Measurements from ENCODE around the gene SMOC2.

SMOC2 gene

DNA sequence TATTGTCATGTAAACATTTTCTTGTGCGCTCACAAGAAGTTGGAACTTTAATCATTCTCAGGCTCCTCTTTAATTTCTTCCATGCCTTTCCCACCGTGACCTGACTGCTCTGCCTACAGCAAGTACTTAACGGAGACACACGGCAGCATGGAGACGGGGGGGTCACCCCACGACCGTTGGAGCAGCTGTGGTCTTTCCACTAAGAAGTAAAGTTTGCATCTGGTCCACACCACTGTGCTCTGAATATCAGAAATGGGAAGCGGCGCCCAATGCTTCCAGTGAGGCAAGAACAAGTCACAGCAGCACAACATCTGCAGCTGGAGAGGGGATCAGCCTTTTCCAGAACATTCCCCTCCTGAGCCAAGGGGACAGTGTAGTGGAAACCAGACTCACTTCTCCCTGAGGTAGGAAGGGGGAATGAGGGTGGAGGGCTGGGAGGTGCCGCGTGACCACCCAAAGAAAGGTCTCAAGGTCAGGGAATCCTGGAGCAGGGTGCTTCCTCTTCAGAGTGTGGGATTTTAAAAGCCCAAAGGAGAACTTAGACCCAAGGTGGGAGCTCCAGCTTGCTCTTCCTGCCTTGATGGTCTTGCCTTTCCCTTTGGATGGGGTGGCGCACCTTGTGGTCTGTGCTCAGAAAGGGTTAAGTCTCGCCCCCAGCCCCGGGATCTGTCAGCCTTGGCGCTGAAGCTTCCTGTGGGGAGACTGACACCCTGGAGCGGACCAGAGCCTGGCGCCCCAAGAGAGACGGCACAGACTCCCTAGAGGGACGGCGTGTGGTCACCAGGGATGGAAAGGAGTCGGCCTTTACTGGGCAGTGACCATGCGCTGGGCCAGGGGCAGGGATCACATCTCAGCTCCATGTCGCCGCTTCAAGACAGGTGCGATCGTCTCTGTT lies 25.6 kb upstream of the SMOC2 start:
- no peak for DNase-seq (ENCODE audit: low read depth, low spot score)

DNA sequence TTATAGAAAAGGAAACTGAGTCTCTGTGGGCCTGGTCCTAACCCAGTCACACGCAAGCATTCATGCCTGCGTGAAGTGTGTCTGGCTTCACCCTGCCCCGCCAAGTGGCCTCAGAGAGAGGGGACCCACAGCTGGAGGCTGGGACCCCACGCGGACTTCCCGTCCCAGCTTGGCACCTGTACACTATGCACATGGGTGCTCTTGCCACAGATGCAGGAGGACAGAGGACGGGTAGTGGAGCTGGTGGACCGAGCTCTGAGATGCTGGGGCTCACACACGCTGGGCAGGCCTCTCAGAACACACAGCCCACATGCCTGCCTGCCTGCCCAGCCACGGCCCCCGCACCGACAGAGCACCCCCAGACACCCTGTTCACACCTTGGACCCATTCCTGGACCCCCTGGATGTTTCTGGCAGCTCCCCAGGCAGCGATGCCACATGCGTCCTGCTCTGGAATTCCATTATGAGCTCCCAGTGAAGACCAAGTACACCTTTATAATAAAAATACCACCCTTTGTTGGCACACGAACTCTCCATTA lies 24.9 kb upstream of the SMOC2 start:
- DNase-seq (ENCODE audit: low read depth, low spot score), result no peak

DNA sequence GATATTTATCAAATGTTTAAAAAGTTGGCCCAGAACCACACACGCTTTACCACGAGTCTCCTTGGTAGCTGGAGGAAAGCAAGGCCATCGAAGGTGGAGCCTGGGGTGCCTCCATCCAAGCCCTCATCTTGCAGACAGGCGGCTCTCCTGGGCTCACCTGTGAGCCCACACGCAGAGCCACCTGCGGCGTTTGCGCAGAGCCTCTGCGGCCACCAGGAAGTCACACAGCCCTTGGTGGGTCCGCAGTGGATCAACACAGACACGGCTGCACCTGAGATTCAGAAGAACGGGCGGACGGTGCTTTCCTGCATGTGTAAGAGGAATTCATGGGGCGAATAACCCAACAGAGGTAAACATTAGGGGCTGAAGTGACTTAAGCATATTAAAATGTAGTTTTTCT lies 24.5 kb upstream of the SMOC2 start:
- no peak for DNase-seq (ENCODE audit: low read depth, low spot score)

DNA sequence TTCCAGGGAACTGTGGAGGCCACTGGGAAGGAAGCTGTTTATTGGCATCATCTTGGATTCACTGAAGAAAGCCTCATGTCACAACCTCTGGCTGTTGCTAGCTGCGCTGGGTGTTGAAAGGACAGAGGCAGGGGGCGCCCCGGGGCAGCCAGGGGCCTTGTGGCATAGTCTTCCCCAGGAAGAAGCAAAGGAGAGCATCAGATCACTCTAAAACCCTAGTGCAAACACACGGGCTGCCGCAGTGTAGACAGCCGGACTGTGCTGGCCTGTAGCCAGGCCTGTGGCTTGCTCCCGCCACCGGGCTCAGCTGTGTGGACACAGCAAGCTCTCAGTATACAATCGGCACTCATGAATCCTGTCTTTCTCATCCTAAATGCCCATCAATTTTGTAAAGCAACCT lies 23.8 kb upstream of the SMOC2 start:
- no peak for DNase-seq (ENCODE audit: low read depth, low spot score)

DNA sequence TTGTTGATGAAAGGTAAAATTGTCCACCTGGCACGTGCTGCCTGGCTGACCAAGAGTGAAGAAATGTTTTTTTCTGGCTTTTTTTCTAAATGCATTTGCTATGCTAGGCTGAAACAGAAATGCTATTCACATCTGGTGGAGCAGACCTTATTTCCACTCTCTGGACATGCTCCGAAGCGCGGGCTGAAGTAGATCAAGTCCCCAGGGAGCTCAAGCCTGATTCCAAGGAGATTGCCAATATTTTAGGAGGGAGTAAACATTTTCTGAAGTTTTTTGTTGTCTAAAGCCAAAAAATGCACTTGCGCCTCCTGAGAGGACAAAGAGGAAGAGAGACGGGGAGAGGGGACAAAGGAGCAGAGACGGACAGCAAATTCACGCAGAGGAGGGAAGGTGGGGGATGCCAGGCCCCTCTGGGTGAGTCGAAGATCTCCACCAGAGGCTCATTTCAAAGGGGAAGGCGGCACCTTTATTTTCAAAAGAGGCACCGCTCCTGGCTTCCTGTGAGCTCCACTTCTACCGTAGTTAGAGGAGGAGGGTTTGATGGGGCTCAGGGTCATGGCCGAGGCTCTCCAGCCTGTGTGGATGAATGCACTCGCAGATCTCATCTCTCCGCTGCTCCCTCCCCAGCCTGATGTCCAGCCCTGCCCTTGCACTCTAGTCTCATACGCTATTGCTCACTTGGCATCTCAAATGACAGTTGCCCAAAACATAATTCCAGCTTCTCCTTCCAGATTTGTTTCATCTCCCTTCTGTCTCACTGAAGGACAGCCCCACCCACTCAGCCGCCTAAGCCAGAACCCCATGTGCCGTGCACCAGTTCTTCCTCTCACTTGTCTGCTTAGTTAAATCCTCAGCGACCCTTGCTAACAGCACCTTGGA lies 23.1 kb upstream of the SMOC2 start:
- DNase-seq (ENCODE audit: low read depth, low spot score), result no peak

DNA sequence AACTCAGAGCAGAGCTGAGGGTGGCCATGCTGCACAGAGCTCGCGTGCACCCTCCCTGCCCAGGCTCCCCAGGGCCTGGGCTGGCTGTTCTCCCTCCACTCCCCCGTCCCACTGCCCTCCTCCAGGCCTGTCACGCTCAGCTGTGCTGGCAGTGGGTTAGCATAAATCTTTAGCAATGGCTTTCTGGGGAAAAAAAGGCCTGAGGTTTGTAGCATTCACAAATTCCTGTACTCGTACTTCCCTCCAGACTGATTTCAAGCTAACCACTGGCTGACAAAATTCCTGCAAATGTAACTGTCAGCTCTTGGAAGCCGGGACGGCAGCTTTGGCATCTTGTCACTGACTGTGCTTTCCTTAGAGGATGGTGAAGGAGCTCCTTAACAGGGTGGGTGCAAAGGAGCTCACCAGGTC lies 22.3 kb upstream of the SMOC2 start:
- DNase-seq (ENCODE audit: low read depth, low spot score), result no peak

DNA sequence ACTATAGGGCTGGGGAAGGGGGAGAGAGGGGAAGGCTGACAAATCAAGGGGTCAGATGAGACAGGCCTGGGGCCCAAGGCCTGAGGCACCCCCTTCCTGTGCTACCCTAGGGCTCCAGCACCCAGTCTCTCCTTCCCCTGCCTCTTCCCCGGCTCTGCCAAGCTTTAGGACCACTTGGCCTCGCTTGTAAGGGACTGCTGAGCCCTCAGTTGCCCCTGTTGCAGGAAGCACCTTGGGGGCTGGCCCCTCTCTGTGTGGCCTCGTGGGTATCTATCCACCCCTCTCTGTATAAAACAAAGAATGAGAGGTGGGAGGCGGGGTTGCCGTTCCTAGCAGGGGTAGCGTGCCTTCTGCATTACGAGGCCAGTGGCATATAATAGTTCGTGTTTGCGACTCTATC lies 21.4 kb upstream of the SMOC2 start:
- DNase-seq (ENCODE audit: low read depth, low spot score), result no peak

DNA sequence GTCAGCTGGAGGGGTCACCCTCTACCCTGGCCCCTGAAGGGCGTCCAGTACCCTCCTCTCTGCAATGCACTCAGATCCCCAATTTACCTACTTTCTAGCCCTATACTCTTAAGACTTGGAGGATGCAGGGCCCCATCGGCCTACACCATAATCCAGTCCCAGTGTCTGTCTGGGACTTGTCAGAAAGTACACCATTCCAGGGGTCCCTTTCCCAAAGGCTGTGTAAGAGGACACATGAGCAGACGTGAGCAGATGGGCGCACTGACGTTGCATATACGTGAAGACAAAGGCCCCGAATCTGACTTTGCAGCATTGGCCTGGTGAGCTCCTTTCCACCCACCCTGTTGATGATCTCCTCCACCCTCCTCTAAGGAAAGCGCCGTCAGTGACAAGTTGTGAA lies 20.9 kb upstream of the SMOC2 start:
- DNase-seq (ENCODE audit: low read depth, low spot score), result no peak

DNA sequence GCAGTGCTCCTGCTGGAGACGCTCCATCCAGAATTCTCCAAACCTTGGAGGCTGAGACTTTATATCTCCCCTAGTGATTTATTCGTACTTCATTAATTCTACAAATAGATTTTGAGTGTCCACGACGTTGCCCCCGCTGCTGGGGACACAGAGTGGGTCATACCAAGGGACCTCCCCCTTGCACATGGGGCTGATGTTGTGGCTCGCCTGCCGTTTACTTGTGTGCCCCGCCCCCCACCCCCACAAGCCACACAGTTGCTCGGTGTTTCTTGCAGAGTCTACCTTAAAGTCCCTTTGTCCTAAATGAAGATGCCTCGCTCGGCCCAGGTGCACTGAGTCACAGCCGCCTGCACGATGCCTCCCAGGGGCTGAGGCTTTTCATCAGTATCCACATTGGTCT lies 20.3 kb upstream of the SMOC2 start:
- no peak for DNase-seq (ENCODE audit: low read depth, low spot score)

DNA sequence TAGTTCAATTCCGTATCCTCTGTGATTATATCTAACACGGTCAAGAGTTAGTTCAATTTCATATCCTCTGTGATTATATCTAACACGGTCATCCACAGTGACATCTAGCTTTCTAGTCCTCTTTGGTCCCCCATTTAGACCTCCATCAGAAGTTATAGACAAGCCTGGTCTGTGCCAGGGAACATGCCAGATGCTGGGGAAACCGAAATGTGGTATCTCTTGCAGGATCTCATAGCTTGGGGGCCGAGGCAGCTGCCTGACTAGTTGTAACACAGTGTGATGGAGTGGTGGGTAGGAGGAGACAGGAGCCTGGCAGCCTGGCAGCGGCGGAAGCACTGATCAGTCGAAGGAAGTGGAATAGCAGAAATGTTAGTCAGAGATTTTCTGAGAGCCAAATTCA lies 13.8 kb upstream of the SMOC2 start:
- DNase-seq (ENCODE audit: low read depth, low spot score), result no peak

DNA sequence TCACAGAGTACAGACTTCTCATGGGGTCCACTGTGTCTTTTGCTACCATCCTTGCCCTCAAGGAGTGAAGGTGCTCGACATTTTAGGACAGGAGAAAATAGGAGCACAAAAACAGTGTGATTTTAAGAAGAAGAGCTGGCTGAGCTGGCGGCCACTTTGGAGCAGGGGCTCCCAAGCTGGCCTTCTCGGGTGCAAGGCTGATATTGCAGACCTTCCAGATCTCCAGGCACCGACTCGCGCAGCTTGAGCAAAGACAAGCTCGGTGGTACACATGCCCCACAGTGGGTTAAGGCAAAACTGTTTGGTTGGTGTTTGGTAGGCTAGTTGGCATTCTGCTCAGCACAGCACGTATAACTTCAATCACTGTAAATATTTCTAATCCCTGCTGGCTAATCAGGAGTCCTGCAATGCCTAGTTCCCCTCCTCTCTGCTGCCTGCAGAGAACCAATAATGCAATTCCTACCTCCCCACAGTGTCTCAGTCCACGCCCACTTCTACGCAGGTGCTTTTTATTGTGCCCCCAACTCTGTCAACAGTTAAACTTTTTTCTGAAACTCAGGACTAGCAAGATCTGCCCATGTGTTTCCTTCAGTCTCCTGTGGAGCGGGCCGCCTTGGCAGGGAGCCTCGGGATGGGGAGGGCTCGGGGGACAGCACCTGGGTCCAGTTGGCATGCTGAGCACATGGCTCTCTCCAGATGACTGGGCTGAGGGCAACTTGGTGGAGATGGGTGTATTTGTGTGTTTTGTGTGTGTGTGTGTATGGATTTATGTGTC lies 12.7 kb upstream of the SMOC2 start:
- no peak for DNase-seq (ENCODE audit: low read depth, low spot score)

DNA sequence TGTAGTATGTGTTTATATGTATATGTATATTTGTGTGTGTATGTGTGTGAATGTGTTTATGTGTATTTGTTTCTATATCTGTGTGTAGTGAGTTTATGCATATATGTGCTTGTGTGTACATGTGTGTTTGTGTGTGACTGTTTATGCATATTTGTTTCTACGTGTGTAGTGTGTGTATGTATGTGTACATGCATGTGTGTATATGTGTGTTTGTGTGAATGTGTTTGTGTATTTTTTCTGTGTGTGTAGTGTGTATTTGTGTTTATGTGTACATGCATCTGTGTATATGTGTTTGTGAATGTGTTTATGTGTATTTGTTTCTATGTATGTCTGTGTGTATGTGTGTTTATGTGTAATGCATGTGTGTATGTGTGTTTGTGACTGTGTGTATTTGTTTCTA lies 12.1 kb upstream of the SMOC2 start:
- no peak for DNase-seq (ENCODE audit: low read depth, low spot score)

DNA sequence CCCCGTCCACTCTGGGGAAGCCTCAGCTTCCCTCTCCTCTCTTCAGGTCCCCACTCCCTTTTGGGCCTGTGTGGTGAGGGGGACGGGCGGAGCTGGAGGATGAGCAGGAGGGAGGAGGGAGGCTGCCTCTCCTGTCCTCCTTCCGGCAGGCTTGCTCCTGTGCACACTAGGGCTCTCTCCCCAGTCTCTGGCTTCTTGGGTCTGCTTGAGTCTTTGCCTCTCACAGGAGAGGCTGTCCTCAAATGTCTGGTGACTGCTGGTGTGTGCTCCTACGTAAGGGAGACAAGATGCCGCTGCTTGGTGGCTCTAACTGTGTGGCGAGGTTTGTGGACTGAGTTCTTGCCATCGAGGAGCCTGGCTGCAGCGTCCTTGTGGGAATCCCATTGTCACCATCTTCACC lies 8.8 kb upstream of the SMOC2 start:
- no peak for DNase-seq (ENCODE audit: low read depth, low spot score)

DNA sequence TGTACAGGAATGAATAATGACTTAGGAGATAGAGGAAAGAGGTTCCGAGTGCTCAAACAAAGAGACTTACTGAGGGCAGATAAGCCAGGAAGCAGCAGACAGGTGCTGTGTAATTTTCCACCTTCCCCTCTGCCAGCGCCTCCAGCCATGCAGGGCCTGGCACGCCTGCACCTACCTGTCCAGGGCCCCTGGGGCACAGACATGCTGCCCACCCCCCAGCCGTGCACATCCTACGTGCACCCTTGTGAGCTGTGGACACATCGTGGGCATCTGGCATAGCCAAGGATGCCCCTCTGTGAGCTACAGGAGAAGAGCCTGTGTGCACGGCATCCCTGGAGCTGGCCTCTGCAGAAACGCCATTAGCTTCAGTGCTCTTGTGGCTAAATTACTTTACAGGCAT lies 7.1 kb upstream of the SMOC2 start:
- no peak for DNase-seq (ENCODE audit: low read depth, low spot score)

DNA sequence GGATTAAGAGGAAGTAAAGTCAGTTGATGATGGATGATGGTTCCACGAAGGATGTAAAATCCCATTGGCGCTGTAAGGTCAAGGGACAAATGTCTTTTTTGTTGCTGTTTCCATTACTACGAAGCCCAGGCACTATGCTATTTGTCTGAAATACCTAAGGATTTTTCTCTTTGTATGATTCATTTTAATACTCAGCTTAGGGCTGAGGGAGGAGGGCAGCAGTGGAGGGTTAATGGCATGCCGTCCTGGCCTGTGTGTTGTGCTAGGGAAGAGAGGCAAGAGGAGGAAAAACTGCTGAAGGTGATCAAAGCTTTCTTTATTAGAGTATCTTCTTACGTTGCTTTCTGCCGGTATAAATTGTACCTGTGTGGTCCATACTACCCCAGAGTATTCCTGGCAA lies 6.5 kb upstream of the SMOC2 start:
- DNase-seq (ENCODE audit: low read depth, low spot score), result no peak

DNA sequence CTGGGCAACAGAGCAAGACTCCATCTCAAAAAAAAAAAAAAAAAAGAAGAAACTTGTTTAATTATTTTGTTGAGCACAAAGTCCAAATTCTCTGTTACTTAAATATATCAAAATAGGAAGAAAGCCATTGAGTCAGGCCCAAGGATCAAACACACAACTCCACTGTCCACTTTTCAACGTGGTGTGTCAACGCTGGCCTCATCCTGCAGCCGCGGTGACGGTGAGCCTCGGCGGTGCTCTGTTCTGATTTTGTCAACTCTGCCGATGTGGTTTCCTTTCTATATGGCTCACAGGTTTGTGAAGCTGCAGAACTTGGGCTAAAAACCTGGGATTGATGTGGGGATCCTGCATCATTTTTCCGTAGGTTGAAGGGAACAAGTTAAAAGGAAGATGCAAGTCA lies 3.2 kb upstream of the SMOC2 start:
- no peak for DNase-seq (ENCODE audit: low read depth, low spot score)

DNA sequence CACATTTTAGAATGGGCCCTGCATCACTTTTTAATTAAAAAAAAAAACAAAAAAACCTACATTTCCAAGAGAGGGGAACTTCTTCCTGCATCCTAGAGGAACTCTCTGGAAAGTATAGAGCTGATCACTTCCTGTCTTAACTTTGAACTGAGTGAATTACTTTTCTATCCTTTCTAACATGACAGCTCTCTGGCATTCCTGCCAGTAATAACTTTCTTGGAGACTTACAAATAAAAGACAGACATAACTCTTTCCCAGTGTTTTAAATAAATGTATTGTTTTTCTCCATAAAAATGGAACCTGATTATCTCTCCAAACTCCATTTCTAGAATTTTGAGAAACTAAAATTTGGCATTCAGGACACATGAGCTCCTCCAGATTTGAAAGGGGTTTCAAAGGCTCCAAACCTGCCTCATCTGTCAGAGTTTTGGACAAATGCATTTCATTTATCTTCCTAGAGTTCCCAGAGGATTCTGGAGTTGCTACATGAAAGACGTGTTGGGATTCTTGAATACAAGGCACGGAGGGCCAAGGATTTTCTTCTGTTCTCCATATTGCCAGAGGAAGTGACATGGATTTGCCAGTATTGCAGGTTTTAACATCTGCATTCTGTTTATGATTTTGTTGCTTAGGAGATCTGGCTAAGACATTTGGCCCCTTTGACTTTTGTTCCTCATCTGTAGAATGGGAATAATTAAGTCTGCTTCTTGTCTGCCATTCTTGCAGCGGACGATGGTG lies 2.0 kb upstream of the SMOC2 start:
- DNase-seq (ENCODE audit: low read depth, low spot score), result no peak

DNA sequence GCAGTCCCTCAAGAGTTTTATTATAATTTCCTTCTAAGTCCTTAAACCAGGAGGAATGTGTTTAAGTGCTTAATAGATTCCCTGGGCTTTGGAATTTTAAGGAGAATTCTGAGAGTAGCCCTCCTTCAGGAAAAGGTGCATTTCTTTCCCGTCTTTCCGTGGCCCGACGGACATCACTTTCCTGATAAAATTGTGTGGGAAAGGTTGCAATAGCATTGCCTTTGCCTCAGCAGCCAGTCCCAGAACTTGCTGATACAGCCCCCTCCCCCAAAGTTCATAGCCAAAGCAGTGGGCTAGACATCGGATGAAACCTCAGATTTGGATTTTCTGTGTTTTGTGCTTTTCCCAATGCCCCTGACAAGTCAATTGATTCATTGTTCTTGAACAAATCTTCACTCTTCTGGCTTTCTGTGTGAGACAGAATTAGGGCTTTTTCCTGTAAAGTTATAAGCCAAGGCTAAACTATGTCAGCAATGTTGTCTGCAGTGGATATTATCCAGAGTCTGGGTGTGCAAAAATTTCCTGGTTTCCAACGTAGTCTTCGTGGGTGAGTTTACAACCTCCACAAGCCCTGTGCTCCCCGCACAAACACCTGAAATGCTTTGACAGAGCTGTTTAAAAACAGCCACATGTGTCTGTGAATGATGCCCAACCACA lies 1.1 kb upstream of the SMOC2 start:
- no peak for DNase-seq (ENCODE audit: low read depth, low spot score)

DNA sequence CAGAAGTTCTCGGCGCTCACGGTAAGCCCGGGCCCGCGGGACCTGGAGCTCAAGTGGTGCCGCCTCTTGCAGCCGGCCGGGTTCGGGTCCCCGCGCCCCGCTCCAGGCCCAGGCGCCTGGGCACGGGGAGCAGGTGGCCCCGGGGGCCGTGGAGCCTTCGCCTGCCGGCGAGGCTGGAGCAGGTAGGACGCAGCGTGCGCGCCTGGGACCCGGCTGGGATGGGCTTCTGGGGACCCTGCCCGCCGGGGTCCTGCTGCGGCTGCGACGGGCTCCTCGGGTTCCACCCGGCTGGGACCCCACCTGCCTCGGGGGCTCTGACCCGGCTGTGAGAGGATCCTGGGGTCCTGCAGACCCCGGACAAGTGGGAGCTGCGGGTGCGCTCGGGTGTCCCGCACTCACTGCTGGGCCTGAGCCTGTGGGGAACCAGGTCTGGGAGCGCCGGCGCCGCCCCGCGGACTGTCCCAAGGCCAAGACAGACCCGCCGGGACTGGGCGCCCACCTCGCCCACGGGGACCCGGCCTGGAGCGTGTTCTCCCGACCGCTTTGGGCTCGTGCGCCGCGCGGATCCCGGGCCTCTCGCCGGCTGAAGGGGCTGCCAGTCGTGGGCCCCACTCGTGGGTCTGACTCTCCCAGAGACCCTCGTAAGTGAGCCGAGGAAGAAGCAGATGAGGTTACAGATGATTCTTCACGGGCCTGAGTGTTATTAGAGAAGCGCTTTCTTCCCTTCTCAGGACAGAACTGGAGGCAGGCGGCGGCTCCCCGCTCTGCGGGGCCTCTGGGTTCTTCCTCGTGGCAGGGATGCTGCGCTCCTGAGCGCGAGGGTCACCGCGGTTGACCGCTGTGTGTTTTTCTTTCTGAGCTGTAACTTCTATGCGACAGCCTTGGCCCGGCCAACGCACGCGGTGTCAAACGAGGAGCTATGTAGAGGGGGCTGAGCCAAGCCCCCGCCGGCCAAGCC lies 729 bp downstream of the SMOC2 start:
- no peak for DNase-seq (ENCODE audit: low read depth, low spot score)

Data from brain pericyte (primary cell).